Ishikawa (cell line): ENCODE results near the gene RMDN2.
A peak's percentile ranks its signal among the peaks of the same experiment; 100 is the strongest.

Experiments
- CEBPB ChIP-seq: IDR thresholded peaks from 2 replicates; pipeline ENCODE4 v1.6.1; 2012
- CREB1 ChIP-seq: IDR thresholded peaks from 2 replicates; pipeline ENCODE4 v1.6.1; 2012; ENCODE audit warnings: low read depth
- EGR1 ChIP-seq: IDR thresholded peaks from 2 replicates; pipeline ENCODE4 v1.6.1; 2012
- EP300 ChIP-seq: IDR thresholded peaks from 2 replicates; pipeline ENCODE4 v1.6.1; 2012; ENCODE audit warnings: borderline replicate concordance
- FOXM1 ChIP-seq: IDR thresholded peaks from 2 replicates; pipeline ENCODE4 v1.6.1; 2012; ENCODE audit warnings: low read depth, borderline replicate concordance
- NFIC ChIP-seq: IDR thresholded peaks from 2 replicates; pipeline ENCODE4 v1.6.1; 2012
- RAD21 ChIP-seq: IDR thresholded peaks from 2 replicates; pipeline ENCODE4 v1.6.1; 2012; ENCODE audit warnings: low read depth
- TAF1 ChIP-seq: IDR thresholded peaks from 2 replicates; pipeline ENCODE4 v1.6.1; 2012; ENCODE audit warnings: low read depth, mild to moderate bottlenecking
- TCF12 ChIP-seq: IDR thresholded peaks from 2 replicates; pipeline ENCODE4 v1.6.1; 2012; ENCODE audit warnings: low read depth
- TEAD4 ChIP-seq: IDR thresholded peaks from 2 replicates; pipeline ENCODE4 v1.6.1; 2012
- YY1 ChIP-seq: IDR thresholded peaks from 2 replicates; pipeline ENCODE4 v1.6.1; 2012; ENCODE audit warnings: low read depth
- ZBTB7A ChIP-seq: IDR thresholded peaks from 2 replicates; pipeline ENCODE4 v1.6.1; 2012; ENCODE audit warnings: low read depth
- TF ChIP-seq, protein P1 (sequence below): IDR thresholded peaks from 2 replicates; pipeline ENCODE4 v1.6.1; 2012
- TF ChIP-seq, protein P2 (sequence below): IDR thresholded peaks from 2 replicates; pipeline ENCODE4 v1.6.1; 2012; ENCODE audit warnings: low read depth, mild to moderate bottlenecking
- TF ChIP-seq, protein P3 (sequence below): IDR thresholded peaks from 2 replicates; pipeline ENCODE4 v1.6.1; 2012

RMDN2 gene

DNA sequence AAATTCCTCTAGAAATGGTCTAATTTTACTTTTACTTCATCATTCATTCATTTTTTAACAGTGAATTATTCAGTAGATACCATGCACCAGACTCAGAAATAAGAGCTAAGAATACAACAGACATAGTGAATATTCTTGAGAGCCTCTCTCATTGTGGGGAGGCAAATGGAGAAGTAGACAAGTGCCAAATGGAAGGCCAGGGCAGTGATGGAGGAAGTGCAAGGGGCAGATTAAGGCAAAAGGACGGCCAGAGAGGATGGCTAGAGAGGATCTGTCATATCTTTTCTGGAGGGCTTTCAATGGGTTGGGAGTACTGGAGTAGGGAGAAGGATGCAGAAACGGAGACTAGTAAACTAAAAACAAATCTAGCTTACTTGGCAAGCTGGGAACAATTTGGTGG lies 19.0 kb upstream of the RMDN2 start:
- TF ChIP-seq NFIC = no peak
- TF ChIP-seq EP300 = no peak
- TF ChIP-seq ZBTB7A = no peak
- TF ChIP-seq TEAD4 = no peak
- TF ChIP-seq, protein P1, sequence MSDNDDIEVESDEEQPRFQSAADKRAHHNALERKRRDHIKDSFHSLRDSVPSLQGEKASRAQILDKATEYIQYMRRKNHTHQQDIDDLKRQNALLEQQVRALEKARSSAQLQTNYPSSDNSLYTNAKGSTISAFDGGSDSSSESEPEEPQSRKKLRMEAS = no peak
- no peak for TF ChIP-seq EGR1
- TF ChIP-seq TCF12 = no peak
- TF ChIP-seq, protein P2, sequence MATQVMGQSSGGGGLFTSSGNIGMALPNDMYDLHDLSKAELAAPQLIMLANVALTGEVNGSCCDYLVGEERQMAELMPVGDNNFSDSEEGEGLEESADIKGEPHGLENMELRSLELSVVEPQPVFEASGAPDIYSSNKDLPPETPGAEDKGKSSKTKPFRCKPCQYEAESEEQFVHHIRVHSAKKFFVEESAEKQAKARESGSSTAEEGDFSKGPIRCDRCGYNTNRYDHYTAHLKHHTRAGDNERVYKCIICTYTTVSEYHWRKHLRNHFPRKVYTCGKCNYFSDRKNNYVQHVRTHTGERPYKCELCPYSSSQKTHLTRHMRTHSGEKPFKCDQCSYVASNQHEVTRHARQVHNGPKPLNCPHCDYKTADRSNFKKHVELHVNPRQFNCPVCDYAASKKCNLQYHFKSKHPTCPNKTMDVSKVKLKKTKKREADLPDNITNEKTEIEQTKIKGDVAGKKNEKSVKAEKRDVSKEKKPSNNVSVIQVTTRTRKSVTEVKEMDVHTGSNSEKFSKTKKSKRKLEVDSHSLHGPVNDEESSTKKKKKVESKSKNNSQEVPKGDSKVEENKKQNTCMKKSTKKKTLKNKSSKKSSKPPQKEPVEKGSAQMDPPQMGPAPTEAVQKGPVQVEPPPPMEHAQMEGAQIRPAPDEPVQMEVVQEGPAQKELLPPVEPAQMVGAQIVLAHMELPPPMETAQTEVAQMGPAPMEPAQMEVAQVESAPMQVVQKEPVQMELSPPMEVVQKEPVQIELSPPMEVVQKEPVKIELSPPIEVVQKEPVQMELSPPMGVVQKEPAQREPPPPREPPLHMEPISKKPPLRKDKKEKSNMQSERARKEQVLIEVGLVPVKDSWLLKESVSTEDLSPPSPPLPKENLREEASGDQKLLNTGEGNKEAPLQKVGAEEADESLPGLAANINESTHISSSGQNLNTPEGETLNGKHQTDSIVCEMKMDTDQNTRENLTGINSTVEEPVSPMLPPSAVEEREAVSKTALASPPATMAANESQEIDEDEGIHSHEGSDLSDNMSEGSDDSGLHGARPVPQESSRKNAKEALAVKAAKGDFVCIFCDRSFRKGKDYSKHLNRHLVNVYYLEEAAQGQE = no peak
- no peak for TF ChIP-seq FOXM1
- TF ChIP-seq CREB1 = no peak
- TF ChIP-seq YY1 = no peak
- TF ChIP-seq RAD21 = no peak
- no peak for TF ChIP-seq CEBPB
- TF ChIP-seq, protein P3, sequence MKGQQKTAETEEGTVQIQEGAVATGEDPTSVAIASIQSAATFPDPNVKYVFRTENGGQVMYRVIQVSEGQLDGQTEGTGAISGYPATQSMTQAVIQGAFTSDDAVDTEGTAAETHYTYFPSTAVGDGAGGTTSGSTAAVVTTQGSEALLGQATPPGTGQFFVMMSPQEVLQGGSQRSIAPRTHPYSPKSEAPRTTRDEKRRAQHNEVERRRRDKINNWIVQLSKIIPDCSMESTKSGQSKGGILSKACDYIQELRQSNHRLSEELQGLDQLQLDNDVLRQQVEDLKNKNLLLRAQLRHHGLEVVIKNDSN = no peak
- no peak for TF ChIP-seq TAF1

DNA sequence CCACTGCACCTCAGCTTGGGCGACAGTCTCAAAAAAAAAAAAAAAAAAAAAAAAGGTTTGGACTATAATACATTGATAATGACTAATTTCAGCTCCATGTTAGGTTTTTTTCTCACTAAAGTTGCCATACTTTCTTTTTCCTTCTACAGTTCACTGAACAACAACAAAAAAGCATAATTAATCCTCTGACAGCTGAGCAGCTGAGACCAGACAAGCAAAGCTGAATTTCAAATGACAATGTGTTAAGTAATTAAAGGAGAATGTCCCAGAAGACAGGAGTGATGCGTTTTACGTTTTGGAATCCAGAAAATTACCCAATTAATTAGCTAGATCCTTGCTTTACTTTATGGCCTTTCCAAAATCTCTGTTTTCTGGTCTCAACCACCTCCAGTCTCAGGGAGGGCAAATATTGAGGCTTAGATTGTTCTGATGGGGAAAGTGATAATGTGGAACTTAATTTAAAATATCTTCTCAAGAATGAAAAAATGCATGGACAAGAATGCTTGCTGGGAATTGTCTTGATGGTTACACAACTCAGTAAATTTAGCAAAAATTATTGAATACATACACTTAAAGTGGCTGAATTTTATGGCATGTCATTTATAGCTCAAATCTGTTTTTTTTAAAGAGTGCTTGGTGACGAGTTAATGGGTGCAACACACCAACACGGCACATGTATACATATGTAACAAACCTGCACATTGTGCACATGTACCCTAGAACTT lies 17.4 kb upstream of the RMDN2 start:
- TF ChIP-seq CEBPB (no peak), TEAD4 (peak; percentile 81), CREB1 (no peak), TAF1 (no peak), EGR1 (no peak), NFIC (peak; percentile 78), FOXM1 (peak; percentile 81), RAD21 (no peak), EP300 (peak; percentile 89), TCF12 (peak; percentile 89), ZBTB7A (no peak), YY1 (no peak)
- TF ChIP-seq, protein P1 = no peak
- TF ChIP-seq, protein P2 = no peak
- TF ChIP-seq, protein P3 = no peak

DNA sequence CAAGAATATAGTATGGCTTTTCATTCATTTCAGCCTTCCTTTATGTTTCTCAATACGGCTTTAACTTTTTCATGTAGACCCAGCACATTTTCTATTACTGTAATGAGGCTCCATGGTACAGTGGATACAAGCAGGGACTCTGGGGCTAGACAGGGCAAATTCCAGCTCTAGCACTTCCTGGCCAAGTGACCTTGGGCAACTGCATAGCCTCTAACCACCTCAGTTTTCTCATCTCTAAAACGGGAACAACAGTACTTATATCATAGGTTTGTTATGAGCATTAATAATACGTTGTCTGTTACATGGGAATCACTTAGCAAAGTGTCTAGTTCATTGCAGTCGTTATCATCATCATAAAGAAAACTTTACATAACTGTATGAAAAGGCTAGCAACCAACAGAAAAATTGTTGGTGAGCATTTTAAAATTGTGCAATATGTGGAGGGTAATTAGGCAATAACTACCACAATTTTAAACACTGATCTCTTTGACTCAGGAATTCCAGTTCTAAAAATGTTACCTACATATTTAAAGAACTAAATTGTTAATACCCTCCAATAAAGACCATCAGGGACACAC lies 13.7 kb upstream of the RMDN2 start:
- TF ChIP-seq CEBPB (peak; percentile 65; the same call in 1 of the 2 replicates), RAD21 (no peak)

DNA sequence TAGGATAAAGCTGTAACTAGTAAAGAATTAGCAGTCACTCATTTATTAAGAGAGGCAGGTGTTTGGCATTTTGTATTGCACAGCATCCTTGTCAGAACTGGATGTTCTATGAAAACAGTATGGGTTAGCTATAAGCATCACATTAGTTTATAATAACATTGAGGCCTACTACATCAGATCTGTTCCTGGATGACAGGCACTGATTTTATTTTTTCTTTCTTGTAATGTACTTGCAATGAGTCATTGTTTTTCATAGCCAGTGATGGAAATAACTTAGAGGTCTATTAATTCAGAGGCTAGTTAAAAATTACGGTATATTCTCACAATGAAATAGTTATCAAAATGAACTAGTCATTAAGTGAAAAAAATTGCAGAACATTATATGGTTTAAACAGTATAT lies 13.0 kb upstream of the RMDN2 start:
- TF ChIP-seq TAF1 (no peak), FOXM1 (no peak), YY1 (no peak), TCF12 (no peak), CREB1 (no peak), ZBTB7A (no peak)

DNA sequence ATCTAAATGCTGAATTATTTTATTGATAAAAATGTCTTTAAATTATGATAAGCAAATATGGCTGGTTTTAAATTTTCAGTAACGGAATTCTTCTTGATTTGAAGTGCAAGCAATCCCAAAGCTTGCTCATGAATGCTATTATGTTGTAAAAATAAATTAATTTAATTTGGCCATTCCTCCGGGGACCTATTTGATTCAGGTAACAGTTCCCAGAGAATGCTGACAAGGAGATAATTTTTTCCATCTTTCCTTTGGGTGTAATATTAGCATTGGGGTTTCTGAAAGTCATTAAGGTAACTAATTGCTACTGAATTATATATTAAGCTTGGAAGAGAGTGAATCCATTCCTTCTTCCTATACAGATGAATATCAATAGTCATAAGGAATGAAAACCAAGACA lies 12.5 kb upstream of the RMDN2 start:
- no peak for TF ChIP-seq RAD21
- no peak for TF ChIP-seq TEAD4
- no peak for TF ChIP-seq EGR1
- no peak for TF ChIP-seq FOXM1
- TF ChIP-seq CEBPB = no peak
- no peak for TF ChIP-seq NFIC
- no peak for TF ChIP-seq TCF12
- no peak for TF ChIP-seq ZBTB7A

DNA sequence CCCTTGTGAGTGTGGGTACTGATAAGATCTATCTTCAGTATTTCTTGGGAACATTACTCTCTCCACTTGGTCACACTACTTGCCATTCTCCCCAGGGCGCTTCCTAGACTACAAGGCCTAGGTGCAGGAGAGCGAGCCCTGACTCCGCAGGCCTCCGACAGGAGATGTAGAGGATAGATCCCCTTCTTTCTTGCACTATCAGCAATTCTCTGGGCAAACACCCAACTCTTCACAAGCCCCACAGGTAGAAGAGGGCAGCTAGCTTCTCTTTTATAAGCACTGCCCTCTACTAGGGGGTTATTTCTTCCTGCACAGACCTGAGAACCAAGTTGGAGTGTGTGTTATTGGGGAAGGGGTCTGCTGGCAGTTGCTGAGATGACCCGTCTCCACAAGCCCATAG lies 10.7 kb upstream of the RMDN2 start:
- no peak for TF ChIP-seq RAD21
- no peak for TF ChIP-seq TAF1
- no peak for TF ChIP-seq ZBTB7A
- no peak for TF ChIP-seq YY1
- no peak for TF ChIP-seq TCF12
- no peak for TF ChIP-seq TEAD4
- TF ChIP-seq, protein P2 = no peak
- TF ChIP-seq CEBPB = no peak
- no peak for TF ChIP-seq CREB1
- no peak for TF ChIP-seq EGR1
- TF ChIP-seq EP300 = no peak
- TF ChIP-seq NFIC = no peak
- TF ChIP-seq, protein P3 = no peak
